A673 (cell line): ENCODE measurements around the gene ZBTB25.

Source experiments
- CTCF ChIP-seq: fragments of 300-800, 200-600 bp; sonication (generic); conservative IDR thresholded peaks from 2 replicates; pipeline ENCODE4 v1.5.1; 2017; ENCODE audit warnings: low read depth, mild to moderate bottlenecking, antibody characterized with exemption, low read length, moderate library complexity, mixed read lengths
- EZH2 ChIP-seq: fragments of 200-600 bp; sonication (generic); IDR thresholded peaks from 2 replicates; pipeline ENCODE4 v1.6.1; 2017; ENCODE audit warnings: borderline replicate concordance, low read depth, mild to moderate bottlenecking, mixed read lengths, antibody characterized with exemption, low read length; ENCODE audit not compliant: poor library complexity, severe bottlenecking

- TF ChIP-seq CTCF (no peak), EZH2 (no peak)
These were observed 65.3 kb downstream of the ZBTB25 start for GRCh38 chr14:64438181-64438841.
